HG02678 (cell line): Measurements from ENCODE around the gene RPL39L.

Experiments
- ATAC-seq: cut with Tn5 transposase; IDR thresholded peaks from one replicate; pipeline ENCODE4 v1.9.1; 2021; ENCODE audit warnings: mild to moderate bottlenecking, moderate library complexity; ENCODE audit not compliant: unreplicated experiment

Gene RPL39L

DNA sequence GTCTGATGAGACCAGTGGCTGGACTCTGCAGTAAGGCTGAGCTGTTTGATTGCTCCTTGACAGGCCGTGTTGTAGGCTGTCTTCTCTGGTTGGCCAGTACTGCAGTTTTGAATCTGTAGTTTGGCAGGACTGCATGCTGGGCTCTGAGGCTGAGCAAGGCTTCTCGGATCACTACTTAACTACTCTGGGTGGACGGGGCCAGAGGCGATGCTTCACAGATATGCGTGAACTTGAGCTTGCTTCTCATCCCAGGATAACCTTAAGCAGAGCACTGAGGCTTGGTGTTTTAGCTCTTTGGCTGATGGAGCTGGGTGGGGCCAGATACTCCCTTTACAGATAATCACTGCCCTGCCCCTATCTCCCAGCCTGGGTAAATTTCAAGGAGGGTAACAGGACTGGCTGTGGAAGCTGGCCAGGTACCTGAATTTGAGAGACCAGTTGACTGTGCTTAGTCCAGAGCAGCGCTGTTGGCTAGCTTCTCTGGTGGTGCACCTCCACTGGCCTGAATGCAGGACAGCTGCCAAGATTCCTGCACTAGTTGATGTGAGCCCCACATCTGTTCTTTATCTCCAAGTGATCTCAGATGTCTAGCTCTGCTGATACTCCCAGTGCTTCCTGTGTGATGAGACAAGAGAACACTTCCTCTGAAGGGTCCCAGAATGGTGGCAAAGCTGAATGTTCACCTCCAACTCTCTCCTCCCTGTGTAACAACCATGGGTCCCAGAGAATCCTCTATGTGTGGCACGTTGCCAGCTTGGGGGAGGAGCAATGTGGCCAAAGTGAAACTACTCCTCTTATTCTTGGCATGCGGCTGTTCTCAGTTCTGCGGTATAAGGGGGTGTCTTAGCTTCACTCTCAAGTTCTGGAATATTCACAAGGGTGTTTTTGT lies 37.9 kb downstream of the RPL39L start:
- ATAC-seq: peak; percentile 74

DNA sequence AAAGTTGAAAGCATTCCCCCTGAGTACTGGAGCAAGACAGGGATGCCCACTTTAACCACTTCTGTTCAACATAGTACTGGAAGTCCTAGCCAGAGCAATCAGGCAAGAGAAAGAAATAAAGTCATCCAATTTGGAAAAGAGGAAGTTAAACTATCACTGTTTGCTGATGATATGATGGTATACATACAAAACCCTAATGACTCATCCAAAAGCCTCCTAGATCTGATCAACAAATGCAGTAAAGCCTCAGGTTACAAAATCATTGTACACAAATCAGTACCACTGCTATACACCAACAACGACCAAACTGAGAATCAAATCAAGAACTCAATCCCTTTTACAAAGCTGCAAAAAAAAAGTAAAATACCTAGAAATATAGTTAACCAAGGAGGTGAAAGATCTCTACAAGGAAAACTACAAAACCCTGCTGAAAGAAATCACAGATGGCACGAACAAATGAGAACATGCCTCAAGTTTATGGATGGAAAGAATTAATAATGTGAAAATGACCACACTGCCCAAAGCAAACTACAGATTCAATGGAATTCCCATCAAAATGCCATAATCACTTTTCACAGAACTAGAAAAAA lies 40.3 kb downstream of the RPL39L start:
- ATAC-seq: no peak

DNA sequence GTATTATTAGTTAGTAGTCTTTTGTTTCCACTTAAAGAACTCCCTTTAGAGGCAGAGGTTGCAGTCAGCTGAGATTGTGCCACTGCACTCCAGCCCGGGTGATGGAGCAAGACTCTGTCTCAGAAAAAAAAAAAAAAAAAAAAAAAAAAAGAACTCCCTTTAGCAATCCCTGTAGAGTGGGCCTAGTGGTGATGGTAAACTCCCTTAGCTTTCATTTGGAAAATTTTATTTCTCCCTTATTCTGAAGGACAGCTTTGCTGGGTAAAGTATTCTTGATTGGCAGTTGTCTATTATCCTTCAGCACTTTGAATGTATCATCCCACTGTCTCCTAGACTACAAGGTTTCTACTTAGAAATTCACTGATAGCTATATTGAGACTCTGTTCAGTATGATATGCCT lies 46.0 kb downstream of the RPL39L start:
- ATAC-seq: no peak

DNA sequence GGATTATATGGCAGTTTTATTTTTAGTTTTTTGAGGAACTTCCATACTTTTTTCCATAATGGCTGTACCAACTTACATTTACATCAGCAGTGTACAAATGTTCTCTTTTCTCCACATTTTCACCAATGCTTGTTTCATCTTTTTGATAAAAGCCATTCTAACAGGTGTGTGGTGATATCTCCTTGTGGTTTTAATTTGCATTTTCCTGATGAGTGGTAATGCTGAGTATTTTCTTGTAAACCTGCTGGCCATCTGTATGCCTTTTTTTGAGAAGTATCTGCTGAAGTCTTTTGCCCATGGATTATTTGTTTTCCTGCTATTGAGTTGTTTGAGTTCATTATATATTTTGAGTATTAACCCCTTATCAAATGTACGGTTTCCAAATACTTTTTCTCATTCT lies 50.6 kb downstream of the RPL39L start:
- no peak for ATAC-seq

DNA sequence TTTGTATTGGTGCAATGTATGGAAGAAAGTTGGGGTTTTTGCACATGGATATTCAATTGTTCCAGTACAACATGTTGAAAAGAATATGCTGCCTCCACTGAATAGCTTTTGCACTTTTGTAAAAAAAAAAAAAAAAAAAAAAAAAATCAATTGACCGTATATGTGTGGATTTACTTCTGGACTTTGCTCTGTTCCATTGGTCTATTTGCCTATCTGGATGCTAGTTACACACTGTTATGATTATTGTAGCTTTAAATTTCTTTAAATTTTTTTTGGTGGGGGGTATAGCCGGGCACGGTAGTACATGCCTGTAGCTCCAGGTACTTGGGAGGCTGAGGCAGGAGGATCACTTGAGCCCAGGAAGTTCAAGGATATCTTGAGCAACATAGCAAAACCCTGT lies 52.5 kb downstream of the RPL39L start:
- no peak for ATAC-seq

DNA sequence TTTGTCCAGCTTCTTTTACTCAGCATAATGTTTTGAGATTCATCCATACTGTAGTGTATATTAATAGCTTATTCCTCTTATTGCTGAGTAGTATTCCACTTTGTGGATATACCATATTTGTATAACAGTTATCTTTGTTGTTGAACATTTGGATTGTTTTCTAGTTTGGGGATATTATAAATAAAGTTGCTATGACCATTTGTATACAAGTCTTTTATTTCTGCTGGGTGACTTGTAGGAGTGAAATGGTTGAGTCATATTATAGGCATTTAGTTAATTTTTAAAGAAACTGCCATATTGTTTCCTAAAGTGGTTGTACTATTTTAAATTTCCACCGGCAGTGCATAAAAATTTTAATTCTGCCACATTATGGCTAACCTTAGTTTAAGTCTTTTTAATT lies 53.4 kb downstream of the RPL39L start:
- no peak for ATAC-seq

DNA sequence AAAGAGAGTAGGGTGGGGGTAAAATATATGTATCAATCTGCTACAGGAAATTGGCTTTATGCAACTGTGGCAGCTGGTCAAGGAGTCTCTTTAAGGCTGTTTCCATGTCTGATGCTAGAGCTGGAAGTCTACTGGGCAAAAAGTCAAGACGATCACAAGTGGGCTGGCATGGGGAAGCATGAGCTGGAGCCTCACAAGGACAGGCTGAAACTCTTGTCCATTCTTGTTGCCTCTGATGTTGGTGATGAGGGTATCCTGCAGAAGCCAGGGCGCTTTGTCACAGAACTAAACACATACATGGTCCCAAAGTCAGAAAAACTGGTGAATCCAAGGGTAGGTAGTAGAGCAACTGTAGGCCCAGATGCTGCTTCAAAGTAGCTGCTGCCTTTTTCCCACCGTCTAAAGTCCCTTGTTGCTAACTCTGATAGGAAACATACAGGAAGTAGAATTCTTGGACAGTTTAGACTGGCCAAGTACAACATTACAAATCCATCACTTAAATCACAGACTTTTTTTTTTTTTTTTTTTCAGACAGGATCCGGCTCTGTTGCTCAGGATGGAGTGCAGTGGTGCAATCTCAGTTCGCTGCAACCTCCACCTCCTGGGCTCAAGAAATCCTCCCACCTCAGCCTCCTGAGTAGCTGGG lies 54.2 kb downstream of the RPL39L start:
- no peak for ATAC-seq

DNA sequence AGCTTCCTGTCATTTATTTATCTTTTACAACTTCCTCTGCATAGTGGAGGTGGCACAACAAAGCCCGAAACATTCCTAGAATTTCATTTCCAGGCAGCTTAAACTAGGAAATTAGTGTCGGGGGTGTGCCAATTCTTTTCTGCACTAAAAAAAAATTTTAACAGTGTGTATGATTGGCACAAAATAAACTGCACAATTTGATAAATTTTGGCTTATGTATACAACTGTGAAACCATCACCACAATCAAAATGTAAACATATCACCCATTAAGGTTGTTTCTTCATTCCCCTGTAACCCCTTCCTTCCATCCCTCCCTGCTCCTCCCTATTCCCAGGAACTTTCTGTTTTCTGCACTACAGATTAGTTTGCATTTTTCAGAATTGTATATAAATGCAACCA lies 54.7 kb downstream of the RPL39L start:
- no peak for ATAC-seq

DNA sequence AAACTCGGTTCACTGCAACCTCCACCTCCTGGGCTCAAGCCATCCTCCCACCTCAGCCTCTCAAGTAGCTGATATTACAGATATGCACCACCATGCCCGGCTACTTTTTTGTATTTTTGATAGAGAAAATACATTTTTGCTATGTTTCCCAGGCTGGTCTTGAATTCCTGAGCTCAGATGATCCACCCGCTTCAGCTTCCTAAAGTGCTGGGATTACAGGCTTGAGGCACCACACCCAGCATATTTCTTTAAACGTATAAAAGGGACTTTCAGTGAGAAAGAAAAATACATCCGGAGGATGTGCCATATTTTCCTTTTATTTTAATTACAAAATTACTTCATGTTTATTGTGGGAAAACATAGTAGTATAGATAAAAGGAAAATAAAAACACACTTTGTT lies 55.2 kb downstream of the RPL39L start:
- ATAC-seq: no peak

DNA sequence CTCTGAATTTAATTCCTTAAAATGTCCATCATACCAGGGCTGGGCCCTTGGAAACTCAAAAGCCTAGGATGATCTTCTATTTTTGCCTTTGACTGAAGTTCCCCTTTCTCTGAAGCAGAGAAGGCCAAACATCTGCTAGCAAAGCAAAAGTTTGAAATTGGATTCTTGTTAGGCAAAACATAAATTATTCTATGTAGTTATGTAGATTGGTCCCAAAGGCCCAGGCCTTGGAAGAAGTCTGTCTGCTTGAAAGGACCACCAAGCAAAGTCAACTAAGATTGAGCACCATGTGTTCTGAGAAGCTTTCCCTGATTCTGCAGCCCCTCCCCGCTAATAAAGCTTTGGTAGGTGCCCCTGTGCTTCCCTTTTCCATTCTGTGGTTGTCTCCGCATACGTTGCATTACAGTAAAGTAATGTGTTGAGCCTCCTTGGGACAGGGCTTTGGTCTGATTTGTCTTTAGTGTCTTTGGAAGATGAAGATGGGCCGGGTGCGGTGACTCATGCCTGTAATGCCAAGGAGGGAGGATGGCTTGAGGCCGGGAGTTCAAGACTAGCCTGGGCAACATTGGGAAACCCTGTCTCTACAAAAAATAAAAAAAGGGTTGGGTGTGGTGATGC lies 56.4 kb downstream of the RPL39L start:
- no peak for ATAC-seq

DNA sequence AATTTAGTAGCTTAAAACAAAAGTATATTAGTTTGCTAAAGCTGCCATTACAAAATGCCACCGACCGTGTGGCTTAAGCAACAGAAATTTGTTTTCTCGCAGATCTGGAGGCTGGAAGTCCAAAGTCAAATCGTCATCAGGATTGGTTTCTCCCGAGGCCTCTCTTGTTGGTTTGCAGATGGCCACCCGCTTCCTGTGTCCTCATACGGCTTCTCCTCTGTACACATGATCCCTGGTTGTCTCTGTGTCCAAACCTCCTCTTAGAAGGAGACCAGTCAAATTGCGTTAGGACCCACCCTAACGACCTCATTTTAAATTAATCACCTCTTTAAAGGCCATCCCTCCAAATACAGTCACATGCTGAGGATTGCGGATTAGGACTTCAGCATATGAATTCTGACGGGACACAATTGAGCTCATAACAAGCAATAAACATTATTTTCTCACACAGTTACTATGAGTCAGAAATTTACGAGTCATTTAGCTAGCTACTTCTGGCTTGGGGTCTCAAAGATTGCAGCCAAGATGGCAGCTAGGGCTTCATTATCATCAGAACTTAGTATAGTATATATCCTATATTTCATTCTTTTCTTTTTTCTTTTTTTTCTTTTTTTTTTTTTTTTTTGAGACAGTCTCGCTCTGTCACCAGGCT lies 58.4 kb downstream of the RPL39L start:
- no peak for ATAC-seq

DNA sequence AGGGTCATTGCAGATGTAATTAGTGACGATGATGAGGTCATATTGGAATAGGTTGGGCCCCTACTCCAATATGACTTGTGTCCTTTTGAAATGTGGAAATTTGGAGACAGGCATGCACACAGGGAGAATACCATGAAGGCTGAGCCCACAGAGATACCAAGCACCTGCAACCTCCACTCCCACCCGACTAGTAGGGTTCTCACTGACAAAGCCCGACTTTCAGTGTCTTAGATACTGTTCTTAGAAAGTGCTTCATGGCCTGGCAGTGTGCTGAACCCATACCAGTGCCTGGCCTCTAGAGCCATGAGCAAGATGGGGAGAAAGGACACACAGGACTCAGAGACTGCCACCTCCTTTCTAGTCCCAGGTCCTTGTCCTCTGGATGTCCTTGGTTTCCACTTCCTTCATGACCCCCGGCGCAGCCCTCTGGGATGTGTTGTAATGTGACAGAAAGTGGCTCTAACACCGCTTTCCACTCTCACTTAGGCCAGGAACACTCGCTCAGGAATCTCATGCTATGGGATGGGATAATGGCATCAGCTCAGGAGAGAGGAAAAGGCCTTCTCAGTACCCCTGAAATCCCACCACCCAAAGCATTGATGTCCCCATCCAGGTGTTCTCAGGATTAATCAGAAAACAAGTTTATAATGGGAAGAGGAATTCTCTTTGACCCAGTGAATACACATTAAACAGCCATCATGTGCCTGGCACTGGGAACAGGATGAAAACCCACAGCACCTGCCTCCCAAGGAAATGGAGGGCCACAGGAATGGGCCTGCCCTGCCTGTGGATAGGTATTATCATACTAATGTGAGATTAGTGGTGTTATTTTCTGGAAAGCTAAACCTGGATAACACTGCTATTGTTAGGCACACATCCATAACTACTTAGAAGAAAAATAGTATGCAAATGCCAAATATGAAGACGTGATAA lies 59.9 kb downstream of the RPL39L start:
- ATAC-seq: no peak

DNA sequence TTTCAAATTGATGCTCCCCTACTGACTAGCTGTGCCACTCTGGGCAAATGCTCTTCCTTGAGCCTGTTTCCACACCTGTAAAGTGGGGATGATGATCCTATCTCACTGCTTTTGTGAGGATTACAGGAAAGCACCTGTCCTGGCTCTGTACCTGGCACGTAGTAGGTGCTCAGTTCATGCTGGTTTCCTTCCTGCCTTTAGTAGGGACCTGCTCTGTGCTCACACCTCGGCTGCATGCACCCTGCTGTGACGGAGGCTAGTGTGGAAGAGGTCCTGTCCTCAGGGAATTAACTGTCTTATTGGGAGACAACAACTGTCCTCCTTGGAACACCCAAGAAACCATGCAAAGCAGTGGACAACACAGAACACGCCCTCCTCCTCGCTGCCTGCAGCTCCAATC lies 61.8 kb downstream of the RPL39L start:
- no peak for ATAC-seq

DNA sequence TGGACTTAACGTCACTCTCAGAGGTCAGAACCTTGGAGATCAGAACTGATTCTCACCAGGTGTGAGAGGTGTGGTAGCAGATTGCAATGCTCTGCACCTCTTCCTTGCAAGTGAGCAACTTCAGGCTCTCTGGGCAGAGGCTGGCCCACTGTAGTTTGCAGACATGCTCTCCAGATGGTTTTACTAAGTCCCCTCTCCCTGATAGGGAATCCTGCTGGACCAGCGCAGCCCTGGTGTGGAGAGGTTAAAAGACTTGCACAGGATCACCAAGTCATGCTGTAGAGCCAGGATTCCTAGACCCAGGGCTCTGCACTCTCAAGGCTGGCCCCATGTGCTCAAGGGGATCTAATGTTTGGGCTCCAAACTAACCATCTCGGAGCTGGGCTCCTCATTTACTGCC lies 62.2 kb downstream of the RPL39L start:
- no peak for ATAC-seq

DNA sequence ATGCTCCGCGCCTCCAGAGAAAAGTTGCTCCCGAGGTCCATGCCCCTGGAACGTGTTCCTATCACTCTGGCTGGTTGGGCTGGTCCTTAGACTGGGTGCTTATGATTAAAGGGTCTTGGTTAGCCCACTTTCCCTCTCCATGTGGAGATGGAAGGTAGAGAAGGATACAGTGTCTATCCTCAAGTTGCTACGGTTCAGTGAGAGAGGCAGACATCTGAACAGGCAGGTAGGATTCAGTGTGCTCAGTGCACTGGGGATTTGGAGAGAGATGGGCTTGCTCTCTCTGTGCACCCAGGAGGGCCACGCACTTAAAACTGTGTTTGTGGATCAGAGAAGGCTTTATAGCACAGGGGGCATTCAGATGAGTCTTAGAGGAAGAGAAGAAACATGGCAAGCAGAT lies 63.0 kb downstream of the RPL39L start:
- no peak for ATAC-seq

DNA sequence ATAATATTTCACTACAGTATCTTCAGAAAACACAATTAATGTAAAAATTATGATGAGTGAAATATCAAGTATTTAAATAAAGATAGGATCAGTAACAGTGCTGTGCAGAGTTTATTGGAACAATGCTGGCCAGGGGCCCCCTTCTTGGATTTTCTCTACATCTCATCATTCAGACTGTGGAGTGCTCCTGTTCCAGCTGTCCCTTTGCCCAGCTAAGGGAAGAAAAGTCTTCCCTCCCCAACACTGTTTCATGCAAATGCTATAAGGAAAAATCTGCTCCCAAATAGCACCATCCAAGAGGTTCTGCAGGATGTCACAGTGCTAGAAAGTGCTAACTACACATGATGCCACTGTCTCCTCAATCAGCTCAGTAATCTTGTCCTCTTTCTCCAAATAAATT lies 64.5 kb downstream of the RPL39L start:
- no peak for ATAC-seq

DNA sequence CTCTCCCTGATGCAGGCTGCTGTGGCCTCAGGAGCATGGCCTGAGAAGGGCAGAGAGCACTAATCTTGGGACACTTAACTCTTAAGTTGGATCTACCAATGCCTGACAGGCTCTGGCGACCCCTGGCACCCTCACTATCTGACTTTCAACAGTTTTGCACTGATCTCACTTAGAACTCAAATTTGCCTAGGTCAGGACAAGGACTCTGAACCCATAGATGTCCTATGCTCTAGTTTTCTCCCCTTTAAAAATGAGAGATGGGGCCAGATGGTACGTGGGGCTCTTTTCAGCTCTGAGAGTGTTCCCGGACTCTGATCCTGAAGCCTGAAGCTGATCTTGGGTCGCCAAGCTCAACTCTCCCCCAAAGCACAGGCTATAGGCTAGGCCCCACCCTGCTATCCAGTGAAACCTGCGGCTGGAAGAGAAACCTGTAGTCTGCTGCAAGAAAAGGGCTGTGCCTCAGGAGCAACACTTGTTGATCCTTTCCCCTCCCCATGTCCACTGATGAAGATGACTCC lies 65.7 kb downstream of the RPL39L start:
- no peak for ATAC-seq

DNA sequence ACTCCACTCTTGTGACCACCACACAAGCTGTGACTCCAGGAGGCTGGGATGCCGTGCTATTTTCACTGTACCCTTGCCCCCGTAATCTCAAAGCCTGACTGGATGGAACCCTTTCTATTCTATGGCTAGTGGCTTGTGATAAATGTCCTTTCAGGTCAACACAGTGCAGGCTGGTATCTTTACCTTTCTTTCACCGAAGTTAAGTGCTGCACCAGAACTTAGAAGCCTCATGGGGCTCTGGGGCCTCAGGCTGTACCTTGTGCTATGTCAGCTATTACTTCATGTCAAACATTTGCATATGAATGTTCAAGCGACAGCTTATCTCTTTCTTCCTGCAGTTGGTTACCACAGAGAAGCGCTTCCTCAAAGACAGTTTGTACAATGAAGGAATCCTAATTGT lies 66.8 kb downstream of the RPL39L start:
- ATAC-seq: no peak

DNA sequence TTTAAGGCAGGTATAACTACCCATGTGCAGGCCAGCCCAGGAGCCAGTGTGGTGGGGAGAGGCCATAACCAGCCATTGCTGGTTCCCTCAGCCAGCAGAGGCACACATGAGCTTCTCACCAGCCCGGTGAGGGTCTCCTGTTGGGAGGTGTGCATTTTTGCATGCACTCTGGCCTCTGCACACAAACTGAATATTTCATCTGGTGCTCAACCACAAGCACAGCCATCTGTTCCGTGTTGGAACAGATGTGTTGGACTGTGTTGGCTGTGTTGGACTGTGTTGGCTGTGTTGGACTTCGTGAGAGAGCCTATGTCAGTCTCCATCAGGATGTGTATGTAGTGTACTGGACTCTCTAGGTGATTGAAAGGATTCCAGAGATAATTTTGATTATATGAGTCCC lies 67.2 kb downstream of the RPL39L start:
- ATAC-seq: no peak
